ENCODE measurements around the gene MVK.

Gene MVK

DNA sequence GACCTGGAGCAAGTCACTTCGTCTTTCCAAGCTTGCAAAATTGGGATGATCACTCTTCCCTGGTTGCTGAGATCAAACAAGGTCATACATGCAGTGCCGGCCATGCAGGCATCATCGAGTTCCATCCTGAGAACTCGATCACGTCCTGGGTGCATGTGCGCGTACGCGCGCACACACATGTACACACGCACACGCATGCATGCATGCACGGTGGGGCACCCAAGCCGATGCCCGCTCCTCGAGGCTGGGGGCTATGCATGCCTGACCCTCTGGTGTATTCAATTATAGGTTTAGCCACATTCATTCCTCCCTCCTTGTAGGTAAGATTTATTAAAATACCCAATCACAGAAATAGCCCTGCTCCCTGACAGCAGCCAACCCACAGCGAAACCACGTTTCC is 26.3 kb upstream of the MVK start:
- no peak for DNase-seq

DNA sequence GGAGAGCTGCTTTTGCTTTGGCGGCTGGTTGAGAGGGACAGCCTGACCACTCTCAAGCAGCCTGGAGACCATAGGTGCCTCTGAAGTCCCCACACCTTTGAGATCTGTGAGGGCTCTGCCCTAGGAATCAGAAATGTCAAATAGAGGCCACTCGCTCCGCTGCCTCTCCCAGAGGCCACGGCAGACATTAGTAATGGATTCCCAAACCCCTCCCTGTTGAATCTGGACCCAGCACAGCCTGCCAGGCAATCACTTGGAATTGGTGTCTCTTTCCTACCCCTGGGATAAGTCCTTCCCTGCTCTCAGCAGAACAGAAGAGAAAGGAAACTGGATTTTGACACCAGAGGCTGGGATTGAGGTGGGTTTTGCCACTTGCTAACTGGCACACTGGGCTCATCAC is 25.3 kb upstream of the MVK start:
- DNase-seq = no peak

DNA sequence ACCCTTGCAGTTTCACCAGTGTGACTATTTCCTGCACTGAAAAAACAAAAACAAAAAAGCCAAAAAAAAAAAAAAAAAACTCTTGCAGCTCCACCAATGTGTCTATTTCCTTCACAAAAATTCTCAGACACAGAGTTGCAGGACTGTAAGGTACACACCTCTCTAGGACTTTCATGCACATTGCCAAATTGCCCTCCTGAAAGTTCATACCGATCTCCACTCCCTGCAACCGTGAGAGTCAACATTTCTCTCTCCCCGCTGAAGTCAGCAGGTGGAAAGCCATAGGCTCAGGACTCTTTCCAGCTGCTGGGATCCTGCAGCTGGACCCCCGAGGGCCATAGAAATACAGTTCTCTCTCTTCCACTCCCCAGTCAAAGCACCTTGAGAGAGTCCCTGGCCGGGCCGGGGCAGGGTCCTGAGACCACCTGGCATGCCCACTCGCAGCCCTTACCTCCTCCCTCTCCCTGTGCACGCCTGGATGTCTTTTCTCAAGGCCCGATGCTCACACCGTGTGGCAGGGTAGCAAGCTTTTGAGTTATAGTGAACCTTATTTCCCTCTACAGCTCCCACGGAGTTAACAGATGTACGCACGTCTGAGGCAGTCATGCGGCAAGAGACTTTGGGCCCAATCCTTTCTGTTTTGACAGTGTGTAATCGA is 23.9 kb upstream of the MVK start:
- no peak for DNase-seq

DNA sequence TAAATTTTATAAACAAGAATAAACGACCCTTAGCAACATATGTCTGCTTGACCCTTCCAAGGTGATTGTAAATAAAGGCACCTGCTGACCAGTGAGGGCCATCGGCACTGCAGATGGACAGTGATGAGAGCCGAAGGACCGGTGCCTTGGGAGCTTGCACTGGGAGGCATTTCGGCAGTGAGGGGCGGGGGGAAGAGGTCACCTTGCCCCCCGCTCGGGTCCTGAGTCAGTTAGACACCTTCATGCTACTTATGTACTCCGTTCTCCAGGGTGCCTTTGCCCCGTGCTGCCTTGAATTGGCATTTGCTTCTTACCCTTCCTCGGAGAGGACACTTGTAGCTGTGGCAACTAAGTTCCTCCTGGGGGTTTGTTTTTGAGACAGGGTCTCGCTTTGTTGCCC is 23.3 kb upstream of the MVK start:
- DNase-seq = no peak

DNA sequence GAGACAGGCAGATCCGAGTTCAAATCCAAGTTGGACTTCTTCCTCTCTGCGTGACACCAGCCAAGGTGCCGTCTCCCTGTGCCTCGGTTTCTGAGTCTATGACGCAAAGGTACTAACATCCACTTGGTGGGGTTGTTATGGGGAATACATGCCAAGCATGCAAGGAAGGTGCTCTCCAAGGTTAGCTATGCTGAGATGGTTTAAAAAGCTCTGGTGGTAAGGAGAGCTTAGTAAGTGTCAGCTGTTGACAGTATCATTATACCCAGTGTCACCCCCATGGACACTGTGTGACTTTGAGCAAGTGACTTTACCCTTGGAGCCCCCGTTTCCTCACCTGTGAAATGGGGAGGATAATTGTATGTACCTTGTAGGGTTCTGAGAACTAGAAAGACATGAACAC is 22.5 kb upstream of the MVK start:
- DNase-seq = no peak

DNA sequence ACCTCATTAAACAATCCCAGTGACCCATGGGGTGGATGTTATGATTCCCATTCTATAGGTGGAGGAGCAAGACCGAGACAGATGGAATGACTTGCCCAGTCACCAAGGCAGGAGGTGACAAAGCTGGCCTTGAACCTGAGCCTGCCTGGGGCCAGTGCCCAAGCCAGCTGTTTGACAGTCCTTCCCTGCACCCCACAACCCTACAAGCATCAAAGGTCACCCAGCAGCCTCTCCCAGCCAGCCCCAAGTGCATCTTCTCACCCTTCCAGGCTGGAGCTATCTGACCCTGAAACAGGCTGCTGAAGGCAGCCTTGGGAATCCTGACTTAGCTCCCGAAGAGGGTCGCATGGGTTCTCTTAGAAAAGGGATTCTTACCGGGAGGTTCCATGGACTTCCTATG is 20.6 kb upstream of the MVK start:
- no peak for DNase-seq

DNA sequence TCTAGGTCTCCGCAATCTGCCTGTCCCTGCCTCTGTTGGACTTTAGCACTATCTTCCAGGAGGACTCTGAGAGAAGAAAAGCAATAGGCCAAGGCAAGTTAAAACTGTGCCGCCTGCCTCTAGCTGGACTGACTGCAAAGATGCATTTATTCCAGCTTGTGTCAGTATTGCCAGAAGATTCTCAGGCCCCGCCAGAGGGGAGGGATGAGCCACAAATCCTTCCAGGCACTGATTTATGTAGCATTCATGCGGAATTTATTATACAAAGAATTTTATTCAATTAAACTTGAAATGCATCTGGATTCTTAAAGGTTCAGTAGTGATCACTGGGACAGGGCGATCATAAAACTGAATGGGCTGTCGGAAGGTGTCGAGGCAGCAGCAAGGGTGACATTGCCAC is 20.1 kb upstream of the MVK start:
- no peak for DNase-seq

DNA sequence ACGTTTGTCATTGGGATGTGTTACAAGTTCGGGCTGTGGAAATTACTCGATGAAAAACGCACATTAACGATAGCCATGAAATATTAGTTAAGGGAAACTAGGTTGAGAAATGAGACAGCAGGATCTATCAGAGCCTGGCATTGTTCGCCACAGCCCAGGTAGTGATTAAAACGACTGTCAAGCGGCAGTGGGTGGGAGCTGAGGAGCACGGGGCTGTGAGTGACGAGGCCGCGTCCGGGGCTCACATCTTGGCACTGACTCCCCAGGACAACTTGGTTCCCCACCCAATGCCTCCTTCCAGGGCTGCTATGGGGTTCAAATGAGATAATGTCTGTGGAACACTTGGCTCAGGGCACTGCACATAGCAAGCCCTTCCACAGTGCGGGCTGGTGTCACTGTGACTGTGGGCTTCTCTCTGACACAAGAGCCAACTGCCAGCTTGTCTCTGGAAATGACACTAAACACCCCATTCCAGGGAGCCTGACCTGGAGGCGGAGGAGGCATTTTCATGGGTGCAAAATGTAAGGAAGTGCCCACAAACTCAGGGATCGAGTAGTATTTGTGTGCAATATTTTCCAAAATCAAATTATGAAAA is 19.6 kb upstream of the MVK start:
- no peak for DNase-seq

DNA sequence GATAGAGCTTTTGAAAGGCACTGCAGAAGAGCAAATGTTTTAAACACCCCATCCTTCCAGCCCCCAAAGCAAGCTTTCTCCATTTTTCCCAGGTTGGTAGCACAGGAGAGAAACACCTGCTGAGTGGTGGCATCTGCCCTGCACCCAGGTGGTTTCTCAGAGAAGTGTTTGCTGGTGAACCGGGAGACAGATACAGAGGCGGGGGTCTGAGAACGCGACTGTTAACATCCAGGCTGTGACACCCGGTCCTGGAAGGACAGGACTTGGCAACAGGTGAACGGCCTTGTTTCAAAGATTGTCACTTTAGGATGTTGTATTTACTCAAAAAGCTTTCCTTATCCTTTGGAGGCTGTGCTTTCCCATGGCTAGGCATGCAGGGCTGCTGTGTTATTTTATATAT is 18.8 kb upstream of the MVK start:
- no peak for DNase-seq

DNA sequence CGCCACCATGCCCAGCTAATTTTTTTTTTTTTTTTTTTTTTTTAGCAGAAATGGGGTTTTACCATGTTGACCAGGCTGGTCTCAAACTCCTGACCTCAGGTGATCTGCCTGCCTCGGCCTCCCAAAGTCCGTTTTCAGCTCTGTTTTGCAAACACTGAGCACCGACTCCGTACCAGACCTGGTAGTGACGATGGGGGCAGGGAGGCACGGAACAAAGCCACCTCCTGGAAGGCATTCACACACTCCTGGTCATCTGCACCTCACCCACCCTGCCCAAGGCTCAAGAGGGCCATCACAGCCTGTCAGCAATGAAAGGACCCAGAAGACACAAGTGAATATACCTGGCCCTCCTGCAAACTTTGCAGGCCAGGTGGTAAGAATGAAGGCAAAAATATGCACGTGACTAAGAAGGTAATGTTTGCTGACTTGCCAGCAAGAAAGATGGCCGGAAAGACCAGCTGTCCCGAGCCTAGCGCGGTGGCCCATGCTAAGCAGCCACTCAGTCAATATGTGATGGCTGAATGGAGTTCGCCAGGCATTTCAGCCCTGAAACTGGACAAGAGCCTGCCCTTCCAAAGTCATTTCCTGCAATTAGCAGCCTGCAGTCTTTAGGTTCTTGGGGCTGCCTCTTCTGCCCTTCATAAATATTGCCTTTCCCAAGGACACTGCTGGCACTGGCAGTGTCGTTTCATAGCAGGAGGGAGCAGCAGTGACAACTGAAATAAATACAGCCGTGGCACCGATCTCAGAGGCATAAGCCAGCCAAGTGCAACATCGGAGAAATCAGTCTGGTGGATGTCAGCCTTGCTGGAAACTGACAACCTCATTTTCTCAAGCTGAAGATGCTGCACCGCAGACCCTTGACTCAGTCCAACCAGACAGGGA is 17.9 kb upstream of the MVK start:
- DNase-seq = no peak

DNA sequence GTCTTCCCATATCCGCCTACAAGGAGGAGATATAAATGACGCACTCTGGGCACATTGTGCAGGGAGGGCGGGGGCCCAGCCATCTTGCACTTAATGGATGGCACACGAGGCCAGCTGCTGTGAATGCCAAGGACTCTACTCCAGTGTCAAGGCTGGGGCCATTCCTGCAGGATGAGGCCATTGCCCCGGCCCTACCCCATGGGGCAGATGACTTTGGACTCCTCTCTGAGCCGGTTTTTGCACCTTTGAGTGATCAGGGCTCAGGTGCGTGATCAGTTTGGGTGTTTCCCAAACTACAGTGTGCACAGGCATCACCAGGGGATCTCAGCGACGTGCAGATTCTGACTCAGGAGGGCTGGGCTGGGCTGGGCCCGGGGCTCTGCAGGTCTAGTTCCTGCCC is 16.4 kb upstream of the MVK start:
- DNase-seq = no peak

DNA sequence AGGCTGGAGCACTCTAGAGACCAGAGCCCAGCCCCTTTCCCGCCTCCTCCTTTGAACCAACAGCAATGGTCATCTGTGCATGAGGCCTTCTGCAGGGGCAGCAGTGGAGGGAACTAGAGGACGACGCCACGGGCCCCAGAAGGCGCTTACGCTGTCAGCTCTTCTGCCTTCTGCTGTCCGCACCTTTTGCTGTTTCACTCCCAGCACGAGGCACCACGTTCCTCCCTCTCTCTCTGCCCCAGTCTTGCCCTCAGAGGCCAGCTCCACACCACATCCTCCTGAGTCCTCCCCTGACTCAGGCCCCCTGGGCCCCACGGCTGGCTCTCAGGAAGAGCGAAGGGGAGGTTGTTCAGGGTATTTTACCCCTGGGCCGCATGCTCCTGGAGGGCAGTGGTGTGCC is 15.8 kb upstream of the MVK start:
- no peak for DNase-seq

DNA sequence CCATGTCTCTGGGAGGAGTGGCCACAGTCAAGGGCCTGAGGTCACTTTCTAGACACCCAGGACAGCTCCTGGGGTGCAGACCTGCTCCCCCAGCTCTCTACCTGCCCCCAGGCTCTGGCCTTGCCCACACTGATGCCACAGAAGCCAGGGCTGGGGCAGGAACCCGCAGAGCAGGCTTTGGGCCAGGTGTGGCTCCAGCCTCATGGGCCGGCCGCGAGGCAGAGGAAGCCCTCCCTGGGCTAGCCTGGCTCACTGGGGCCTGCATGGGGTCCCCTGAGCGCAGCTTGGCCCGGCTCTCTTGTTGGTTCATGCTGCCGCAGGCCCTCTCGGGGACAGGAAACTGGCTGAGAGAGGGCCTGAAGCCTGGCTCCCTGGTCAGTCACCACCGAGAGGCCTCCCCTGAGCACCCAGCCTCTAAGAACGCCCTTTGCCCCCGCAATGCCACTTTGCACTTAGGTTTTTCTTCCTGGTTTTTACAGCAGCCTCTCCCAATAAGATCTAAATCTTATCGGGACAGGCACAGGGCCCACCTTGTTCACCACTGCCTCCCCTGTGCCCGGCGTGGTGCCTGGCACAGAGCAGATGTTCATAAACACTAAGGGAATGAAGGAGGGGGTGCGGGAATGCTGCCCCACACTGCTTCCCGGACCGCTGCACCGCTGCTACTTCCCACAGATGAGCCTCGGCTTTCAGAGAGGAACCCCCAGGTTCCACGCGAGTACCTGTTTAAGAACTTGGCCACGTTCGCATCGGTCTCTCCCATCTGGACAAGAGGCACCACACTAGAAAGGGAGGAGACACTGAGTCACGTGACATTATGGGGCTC is 15.0 kb upstream of the MVK start:
- DNase-seq = no peak

DNA sequence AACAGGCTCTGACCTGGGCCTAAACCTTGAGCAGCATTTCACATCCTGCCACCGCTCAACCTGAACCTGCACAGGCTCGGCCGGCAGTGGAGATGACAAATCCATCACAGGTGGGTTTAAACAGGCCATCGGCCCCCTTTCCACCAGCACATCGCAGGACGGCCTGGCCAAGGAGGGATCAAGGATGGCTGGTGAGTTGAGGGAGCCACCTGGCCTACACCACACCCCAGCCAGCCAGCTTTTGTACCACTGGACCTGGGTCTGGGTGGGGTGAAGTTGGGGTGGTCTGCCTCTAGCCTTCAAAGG is 14.4 kb upstream of the MVK start:
- DNase-seq = no peak

DNA sequence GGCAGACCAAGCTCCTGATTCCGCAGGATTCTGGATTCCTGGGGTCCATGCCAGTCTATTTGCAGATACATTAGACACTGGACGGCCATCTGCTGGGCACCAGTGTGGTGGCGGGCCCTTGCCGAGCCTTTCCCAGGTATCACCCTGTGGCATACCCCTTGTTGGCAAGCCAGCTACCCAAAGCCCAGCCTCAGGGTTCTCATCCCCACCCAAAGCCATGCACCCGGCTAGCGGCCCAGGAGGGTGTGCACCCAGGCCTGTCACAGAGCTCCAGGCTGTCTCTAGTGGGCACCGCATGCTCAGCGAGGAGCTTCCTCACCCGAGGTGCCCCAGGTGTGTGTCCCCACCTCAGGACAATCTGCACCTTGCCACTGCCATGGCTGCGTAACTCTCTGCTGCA is 14.0 kb upstream of the MVK start:
- no peak for DNase-seq

DNA sequence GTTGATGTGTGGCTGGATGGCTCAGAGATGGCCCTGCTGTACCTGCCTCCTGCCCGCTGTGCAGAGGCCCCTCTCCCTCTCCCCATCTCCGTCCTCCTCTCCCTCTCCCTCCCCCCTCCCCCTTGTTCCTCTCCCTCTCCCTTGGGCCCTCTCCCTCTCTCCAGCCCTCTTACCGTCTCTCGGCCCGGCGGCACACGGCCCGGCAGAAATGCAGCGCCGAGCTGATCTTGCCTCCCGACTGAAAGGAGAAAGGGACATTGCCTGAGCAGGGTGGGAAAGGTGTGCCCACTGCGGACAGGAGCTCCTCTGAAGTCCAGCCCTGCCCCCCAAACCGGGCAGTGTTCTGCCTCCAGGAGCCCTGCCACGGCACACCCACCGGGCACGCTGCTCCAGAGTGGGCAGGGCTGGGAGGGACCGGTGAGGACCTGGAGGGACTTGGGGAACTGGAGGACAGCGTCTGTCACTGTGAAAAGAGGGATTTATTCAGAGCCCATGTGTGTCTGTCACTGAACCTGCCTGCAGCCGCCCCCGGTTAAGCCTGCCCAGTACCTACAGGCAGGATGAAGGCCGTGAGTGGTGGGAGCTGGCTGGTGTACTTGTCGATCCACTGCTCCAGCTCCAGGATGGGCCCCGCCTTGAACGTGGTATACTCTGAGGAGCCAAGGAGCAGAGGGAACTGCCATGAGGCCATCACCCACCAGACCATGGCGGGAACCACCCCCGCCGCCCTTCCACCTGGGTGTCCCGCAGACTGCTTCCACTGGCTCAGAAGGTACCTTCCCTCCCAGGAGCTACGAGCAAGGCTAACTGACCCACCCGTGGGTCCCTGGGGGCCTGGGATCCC is 12.5 kb upstream of the MVK start:
- no peak for DNase-seq

DNA sequence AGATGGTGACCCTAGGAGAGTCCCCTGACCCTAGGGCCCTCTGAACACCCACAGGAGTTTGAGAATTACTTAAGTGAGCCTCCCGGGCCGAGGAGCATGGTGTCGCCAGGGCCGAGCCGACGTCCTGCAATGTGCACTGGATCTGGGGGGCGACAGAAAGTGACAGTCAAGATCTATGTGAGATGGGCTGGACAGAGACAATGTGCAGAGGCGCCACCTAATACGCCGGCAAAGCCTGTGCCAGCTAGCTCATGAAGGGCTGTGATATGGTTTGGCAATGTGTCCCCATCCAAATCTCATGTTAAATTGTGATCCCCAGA is 11.9 kb upstream of the MVK start:
- DNase-seq = no peak

DNA sequence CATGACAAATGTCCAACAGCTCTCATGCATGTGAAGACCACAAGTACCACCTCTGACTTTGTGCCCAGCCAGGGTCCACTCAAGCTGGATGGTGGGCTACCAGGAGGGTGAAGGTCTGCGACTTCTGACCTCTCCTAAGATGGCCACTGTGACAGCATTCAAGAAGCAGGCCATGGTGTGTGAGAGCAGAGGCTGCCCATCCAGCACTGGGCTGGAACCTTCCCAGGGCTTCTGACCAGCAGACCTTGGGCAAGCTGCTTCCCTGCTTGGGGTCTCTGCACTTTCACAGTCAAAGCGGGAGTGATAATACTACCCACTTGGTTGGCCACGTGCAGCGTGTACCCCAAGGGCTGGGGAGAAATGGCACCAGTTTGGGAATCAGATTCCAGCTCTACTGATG is 10.7 kb upstream of the MVK start:
- no peak for DNase-seq

DNA sequence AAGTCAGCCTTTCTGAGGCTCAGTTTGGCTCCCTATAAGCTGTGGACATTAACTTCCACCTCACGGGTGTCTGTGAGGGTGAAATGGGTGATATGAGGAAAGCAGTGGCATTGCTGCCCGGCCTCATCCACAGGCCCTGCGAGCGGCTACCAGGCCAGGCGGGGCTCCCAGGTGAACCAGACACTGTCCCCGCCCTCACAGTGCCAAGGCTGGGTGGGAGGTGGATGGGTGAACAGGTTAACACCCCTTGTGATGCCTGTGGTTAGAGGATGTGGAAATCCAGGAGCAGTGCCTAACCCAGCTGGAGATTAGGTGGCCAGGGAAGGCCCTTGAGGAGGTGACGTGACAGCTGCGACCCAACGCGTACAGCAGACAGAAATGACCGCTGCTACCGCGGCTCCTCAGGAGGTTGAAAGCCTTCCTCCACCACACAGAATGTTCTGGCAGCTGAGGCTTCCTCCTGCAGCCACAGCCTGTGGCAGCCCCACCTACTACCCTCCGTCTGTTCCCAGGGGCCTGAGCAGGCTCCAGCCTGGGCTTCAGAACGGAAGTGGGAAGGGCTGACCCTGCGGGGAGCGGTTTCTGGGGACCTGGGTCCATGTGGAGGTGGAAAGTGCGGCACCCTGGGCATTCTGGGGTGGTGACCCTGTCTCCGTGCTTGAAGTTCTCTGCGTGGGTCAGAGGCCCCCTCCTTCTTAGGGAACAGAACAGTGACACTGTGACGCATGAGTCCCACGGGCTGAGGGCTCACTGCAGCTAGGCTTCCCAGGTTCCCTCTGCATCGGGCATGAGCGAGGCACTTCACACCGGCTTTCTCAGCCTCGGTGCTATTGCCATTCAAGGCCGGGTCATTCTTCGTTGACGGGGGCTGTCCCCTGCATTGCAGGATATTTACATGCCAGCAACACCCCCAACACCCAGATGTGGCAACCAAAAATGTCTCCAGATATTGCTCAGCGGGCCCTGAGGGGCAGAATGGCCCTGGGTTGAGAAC is 10.0 kb upstream of the MVK start:
- DNase-seq = no peak

DNA sequence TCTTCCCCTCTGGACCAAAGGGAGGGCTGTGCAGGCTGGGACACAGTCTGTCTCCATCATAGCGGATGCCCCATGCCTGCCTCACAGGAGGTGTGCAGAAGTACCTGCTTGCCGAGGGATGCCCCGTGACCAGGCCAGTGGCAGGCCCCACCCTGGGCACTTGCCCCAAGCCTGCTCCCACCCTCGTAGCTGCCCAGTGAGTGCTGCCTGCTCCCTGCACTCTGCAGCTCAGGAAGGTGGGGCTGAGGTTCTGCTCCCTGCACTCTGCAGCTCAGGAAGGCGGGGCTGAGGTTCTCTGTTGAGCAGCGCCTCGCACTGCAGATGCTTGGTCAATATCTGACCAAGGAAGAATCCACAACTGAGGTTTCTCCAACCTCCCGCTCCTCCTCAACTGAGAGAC is 7.2 kb upstream of the MVK start:
- no peak for DNase-seq

DNA sequence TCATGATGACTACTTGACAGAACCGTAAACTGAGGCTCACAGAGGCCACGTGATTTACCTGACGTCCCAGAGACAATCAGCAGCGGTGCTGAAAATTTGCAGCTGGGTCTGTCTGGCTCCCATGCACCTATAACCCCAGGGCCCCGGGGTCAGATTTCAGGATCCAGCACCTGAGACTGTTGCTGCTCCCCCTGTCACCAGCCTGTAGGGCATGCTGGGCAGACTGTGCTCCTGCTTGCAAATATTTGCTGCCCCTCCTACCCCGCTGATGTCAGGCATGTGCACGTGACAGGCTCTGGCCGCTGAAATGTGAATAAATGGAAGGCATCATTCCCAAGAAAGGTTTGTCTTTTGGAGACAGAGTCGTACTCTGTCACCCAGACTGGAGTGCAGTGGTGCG is 6.3 kb upstream of the MVK start:
- DNase-seq = no peak

DNA sequence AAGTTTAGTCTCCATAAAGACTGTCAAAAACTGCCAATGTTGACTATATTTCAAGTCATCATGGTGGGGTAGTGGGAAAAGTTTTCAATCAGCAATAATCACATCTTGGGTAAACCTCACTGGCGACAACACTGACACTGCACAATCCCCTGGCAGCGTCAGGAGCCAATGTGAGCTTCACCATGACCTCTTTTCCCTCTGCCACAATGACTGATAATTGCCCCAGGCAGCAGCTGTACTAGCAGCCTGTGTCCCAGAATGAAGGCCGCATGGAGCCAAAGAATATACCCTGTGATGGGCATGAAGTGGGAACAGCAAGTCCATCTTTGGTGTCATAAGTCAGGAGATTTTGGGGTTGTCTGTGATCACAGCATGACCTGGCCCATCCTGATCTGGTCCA is 5.6 kb upstream of the MVK start:
- DNase-seq = no peak
